Liver (tissue), 3 donors: Measurements from ENCODE around the gene RUNX1.

ENCODE experiments used
- EGR1 ChIP-seq, 2 donors: IDR thresholded peaks; 2 replicates each; pipeline ENCODE4 v1.6.1; 2016 to 2018; ENCODE audit warnings: antibody characterized with exemption in 2 of 2, low read depth in 2 of 2
- FOXA1 ChIP-seq: IDR thresholded peaks from 2 replicates; pipeline ENCODE4 v1.6.1; 2016; ENCODE audit warnings: antibody characterized with exemption
- GABPA ChIP-seq, 2 donors: IDR thresholded peaks in 1 of 2; conservative IDR thresholded peaks in 1 of 2; 2 replicates each; pipeline ENCODE4 v1.6.1; 2016; ENCODE audit warnings: antibody characterized with exemption in 2 of 2, mild to moderate bottlenecking in 1 of 2, moderate library complexity in 1 of 2
- JUND ChIP-seq, 2 donors: IDR thresholded peaks; 2 replicates each; pipeline ENCODE4 v1.6.1; 2016; ENCODE audit warnings: antibody characterized with exemption in 2 of 2
- MAX ChIP-seq: IDR thresholded peaks from 2 replicates; pipeline ENCODE4 v1.6.1; 2016; ENCODE audit warnings: antibody characterized with exemption
- NR2F2 ChIP-seq: IDR thresholded peaks from 2 replicates; pipeline ENCODE4 v1.6.1; 2016; ENCODE audit warnings: antibody characterized with exemption
- RAD21 ChIP-seq, 2 donors: IDR thresholded peaks; 2 replicates each; pipeline ENCODE4 v1.6.1; 2016; ENCODE audit warnings: antibody characterized with exemption in 2 of 2, mild to moderate bottlenecking in 2 of 2
- SP1 ChIP-seq: IDR thresholded peaks from 2 replicates; pipeline ENCODE4 v1.6.1; 2018; ENCODE audit warnings: antibody characterized with exemption, mild to moderate bottlenecking
- TAF1 ChIP-seq: conservative IDR thresholded peaks from 2 replicates; pipeline ENCODE4 v1.6.1; 2016; ENCODE audit warnings: antibody characterized with exemption, mild to moderate bottlenecking
- YY1 ChIP-seq: IDR thresholded peaks from 2 replicates; pipeline ENCODE4 v1.6.1; 2016; ENCODE audit warnings: antibody characterized with exemption, mild to moderate bottlenecking
- TF ChIP-seq, protein P1 (sequence below): fragments of 150-350 bp; IDR thresholded peaks from 2 replicates; pipeline ENCODE4 v1.5.1; 2017; ENCODE audit warnings: improper control_type of control experiment, low read depth, low read length; ENCODE audit not compliant: missing input control
- TF ChIP-seq, protein P2 (sequence below): IDR thresholded peaks from 2 replicates; pipeline ENCODE4 v1.6.1; 2016; ENCODE audit warnings: antibody characterized with exemption, mild to moderate bottlenecking
- TF ChIP-seq, protein P3 (sequence below): IDR thresholded peaks from 2 replicates; pipeline ENCODE4 v1.6.1; 2016; ENCODE audit warnings: antibody characterized with exemption
- TF ChIP-seq, protein P4 (sequence below): IDR thresholded peaks from 2 replicates; pipeline ENCODE4 v1.6.1; 2016; ENCODE audit warnings: antibody characterized with exemption
- donor health status: healthy.
- donor health status: healthy.

- TF ChIP-seq, protein P1, sequence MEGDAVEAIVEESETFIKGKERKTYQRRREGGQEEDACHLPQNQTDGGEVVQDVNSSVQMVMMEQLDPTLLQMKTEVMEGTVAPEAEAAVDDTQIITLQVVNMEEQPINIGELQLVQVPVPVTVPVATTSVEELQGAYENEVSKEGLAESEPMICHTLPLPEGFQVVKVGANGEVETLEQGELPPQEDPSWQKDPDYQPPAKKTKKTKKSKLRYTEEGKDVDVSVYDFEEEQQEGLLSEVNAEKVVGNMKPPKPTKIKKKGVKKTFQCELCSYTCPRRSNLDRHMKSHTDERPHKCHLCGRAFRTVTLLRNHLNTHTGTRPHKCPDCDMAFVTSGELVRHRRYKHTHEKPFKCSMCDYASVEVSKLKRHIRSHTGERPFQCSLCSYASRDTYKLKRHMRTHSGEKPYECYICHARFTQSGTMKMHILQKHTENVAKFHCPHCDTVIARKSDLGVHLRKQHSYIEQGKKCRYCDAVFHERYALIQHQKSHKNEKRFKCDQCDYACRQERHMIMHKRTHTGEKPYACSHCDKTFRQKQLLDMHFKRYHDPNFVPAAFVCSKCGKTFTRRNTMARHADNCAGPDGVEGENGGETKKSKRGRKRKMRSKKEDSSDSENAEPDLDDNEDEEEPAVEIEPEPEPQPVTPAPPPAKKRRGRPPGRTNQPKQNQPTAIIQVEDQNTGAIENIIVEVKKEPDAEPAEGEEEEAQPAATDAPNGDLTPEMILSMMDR, result no peak
- no peak for TF ChIP-seq EGR1 (IDR thresholded peaks at IDR 0.05; ENCODE audit: low read depth in 2 of 2)
- TF ChIP-seq, protein P2, sequence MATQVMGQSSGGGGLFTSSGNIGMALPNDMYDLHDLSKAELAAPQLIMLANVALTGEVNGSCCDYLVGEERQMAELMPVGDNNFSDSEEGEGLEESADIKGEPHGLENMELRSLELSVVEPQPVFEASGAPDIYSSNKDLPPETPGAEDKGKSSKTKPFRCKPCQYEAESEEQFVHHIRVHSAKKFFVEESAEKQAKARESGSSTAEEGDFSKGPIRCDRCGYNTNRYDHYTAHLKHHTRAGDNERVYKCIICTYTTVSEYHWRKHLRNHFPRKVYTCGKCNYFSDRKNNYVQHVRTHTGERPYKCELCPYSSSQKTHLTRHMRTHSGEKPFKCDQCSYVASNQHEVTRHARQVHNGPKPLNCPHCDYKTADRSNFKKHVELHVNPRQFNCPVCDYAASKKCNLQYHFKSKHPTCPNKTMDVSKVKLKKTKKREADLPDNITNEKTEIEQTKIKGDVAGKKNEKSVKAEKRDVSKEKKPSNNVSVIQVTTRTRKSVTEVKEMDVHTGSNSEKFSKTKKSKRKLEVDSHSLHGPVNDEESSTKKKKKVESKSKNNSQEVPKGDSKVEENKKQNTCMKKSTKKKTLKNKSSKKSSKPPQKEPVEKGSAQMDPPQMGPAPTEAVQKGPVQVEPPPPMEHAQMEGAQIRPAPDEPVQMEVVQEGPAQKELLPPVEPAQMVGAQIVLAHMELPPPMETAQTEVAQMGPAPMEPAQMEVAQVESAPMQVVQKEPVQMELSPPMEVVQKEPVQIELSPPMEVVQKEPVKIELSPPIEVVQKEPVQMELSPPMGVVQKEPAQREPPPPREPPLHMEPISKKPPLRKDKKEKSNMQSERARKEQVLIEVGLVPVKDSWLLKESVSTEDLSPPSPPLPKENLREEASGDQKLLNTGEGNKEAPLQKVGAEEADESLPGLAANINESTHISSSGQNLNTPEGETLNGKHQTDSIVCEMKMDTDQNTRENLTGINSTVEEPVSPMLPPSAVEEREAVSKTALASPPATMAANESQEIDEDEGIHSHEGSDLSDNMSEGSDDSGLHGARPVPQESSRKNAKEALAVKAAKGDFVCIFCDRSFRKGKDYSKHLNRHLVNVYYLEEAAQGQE, result no peak
- no peak for TF ChIP-seq TAF1
- TF ChIP-seq, protein P3, sequence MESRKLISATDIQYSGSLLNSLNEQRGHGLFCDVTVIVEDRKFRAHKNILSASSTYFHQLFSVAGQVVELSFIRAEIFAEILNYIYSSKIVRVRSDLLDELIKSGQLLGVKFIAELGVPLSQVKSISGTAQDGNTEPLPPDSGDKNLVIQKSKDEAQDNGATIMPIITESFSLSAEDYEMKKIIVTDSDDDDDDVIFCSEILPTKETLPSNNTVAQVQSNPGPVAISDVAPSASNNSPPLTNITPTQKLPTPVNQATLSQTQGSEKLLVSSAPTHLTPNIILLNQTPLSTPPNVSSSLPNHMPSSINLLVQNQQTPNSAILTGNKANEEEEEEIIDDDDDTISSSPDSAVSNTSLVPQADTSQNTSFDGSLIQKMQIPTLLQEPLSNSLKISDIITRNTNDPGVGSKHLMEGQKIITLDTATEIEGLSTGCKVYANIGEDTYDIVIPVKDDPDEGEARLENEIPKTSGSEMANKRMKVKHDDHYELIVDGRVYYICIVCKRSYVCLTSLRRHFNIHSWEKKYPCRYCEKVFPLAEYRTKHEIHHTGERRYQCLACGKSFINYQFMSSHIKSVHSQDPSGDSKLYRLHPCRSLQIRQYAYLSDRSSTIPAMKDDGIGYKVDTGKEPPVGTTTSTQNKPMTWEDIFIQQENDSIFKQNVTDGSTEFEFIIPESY, result no peak
- TF ChIP-seq RAD21 (IDR thresholded peaks at IDR 0.05), result no peak
- no peak for TF ChIP-seq YY1
- TF ChIP-seq GABPA (IDR thresholded peaks at IDR 0.05 in 1 of 2, conservative IDR thresholded peaks at IDR 0.05 in 1 of 2), result no peak
- TF ChIP-seq JUND (IDR thresholded peaks at IDR 0.05), result no peak
- no peak for TF ChIP-seq SP1
- TF ChIP-seq FOXA1, result no peak
- no peak for TF ChIP-seq MAX
- TF ChIP-seq, protein P4, sequence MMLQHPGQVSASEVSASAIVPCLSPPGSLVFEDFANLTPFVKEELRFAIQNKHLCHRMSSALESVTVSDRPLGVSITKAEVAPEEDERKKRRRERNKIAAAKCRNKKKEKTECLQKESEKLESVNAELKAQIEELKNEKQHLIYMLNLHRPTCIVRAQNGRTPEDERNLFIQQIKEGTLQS, result no peak
- no peak for TF ChIP-seq NR2F2
Measured at GRCh38 chr21:35006248-35006647, 42.9 kb downstream of the RUNX1 start.
